Caco-2 (cell line): Measurements from ENCODE around the gene ADISSP. TPM values are rescaled to one million over a fixed set of nuclear protein-coding genes. Genes with fewer than 3 reads are reported as not detected.
A peak's percentile ranks its signal among the peaks of the same experiment; 100 is the strongest.

Experiments used
- BruUV-seq: library from RNA; stranded (reverse); fragments of 400-500 nt; replicated peaks from 2 replicates; lab custom pipeline; 2021; lab: Mats Ljungman, UMichigan
- CTCF ChIA-PET: fragments of 300-600 bp; sonication (Branson Sonifier 250); formaldehyde crosslinking; loops from one replicate; lab custom pipeline; 2022; ENCODE audit warnings: antibody characterized with exemption; lab: Charles Lee
- POLR2A ChIA-PET: fragments of 300-600 bp; sonication (Branson Sonifier 250); formaldehyde crosslinking; loops from one replicate; lab custom pipeline; 2022; ENCODE audit warnings: antibody characterized with exemption; lab: Charles Lee
- DNase-seq, 2 experiments: peaks; one replicate each; pipeline versions ENCODE4 v3.0.0 to v3.0.0-alpha.2; 2020 to 2022
- H3K27me3 ChIP-seq: replicated peaks from 2 replicates; pipeline ENCODE4 v1.6.0; 2011; ENCODE audit warnings: low read length; ENCODE audit not compliant: control insufficient read depth, insufficient read depth
- H3K36me3 ChIP-seq: 2 replicates; pipeline ENCODE4 v1.5.1; 2011; ENCODE audit warnings: low read length; ENCODE audit not compliant: control insufficient read depth, insufficient read depth
- H3K4me1 ChIP-seq: fragments of 250-450 bp; sonication (Bioruptor Pico); 2 replicates; pipeline ENCODE4 v1.5.1; 2020; ENCODE audit warnings: mild to moderate bottlenecking
- H3K4me3 ChIP-seq: 2 replicates; pipeline ENCODE4 v1.5.1; 2011; ENCODE audit warnings: low read depth, mild to moderate bottlenecking, control low read depth, low read length
- H3K9me3 ChIP-seq: fragments of 250-450 bp; sonication (Bioruptor Pico); 2 replicates; pipeline ENCODE4 v1.5.1; 2020; ENCODE audit warnings: mild to moderate bottlenecking, moderate library complexity
- H3K27ac Mint-ChIP-seq: one replicate; pipeline ENCODE4 v1.8.0; 2022; ENCODE audit warnings: mixed read lengths; ENCODE audit not compliant: unreplicated experiment
- H3K27me3 Mint-ChIP-seq: one replicate; pipeline ENCODE4 v1.8.0; 2022; ENCODE audit warnings: mixed read lengths; ENCODE audit not compliant: insufficient read depth, unreplicated experiment
- H3K36me3 Mint-ChIP-seq: one replicate; pipeline ENCODE4 v1.8.0; 2022; ENCODE audit warnings: mild to moderate bottlenecking, mixed read lengths; ENCODE audit not compliant: insufficient read depth, unreplicated experiment
- H3K4me1 Mint-ChIP-seq: one replicate; pipeline ENCODE4 v1.8.0; 2022; ENCODE audit warnings: low read depth, mixed read lengths; ENCODE audit not compliant: unreplicated experiment
- H3K4me3 Mint-ChIP-seq: one replicate; pipeline ENCODE4 v1.8.0; 2022; ENCODE audit warnings: mild to moderate bottlenecking, moderate library complexity, mixed read lengths; ENCODE audit not compliant: unreplicated experiment
- H3K9me3 Mint-ChIP-seq: one replicate; pipeline ENCODE4 v1.8.0; 2022; ENCODE audit warnings: mixed read lengths; ENCODE audit not compliant: unreplicated experiment
- intact Hi-C: fragments of 100-400 bp; cut with micrococcal nuclease; formaldehyde crosslinking; loops from one replicate; pipeline ENCODE4 v1.10.0; 2022; ENCODE audit not compliant: unreplicated experiment
- total RNA-seq: library from RNA; stranded (reverse); gene quantifications from 2 replicates; pipeline ENCODE4 v1.2.3, GENCODE V29; 2022
- TF ChIP-seq, protein P1 (sequence below), 2 experiments: fragments of 200-600 bp in 1 of 2; IDR thresholded peaks; 1 replicate in 1 of 2; 2 replicates in 1 of 2; pipeline versions ENCODE4 v1.5.1 to v1.8.0; 2011 to 2022; ENCODE audit warnings: antibody characterized with exemption in 1 of 2, control low read depth in 1 of 2, inconsistent platforms in 1 of 2, low read depth in 1 of 2, low read length in 1 of 2, mild to moderate bottlenecking in 1 of 2, moderate library complexity in 1 of 2; ENCODE audit not compliant: insufficient read depth in 1 of 2, severe bottlenecking in 1 of 2, unreplicated experiment in 1 of 2

The ADISSP gene
- total RNA-seq, 1 experiment from 2014 or later: 56.1 TPM

DNA sequence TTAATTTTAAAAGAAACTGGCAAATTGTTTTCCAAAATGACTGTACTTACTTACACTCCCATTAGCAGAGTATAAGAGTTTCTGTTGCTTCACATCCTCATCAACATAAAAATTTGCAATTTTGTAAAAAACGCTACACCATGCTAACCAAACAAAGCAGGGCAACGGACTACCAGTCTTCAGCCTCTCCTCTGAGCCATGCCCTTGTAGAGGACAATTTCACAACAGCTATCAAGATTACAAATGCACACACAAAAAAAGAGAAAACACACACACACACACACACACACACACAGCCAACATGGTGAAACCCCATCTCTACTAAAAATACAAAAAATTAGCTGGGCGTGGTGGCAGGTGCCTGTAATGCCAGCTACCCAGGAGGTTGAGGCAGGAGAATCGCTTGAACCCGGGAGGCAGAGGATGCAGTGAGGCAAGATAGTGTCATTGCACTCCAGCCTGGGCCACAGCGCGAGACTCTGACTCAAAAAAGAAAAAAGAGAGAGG, 4.1 kb upstream of the ADISSP start:
- Mint-ChIP-seq H3K4me3 (no peak overlapping the region), H3K4me1 (peaks cover 7% of the 10 kb centered on the region), H3K27ac (no peak overlapping the region), H3K9me3 (no peaks in the 10 kb centered on the region), H3K27me3 (no peaks in the 10 kb centered on the region), H3K36me3 (peaks cover 8% of the 10 kb centered on the region)
- intact Hi-C loops: no loop called here
- Histone ChIP-seq H3K4me3 (no peak overlapping the region), H3K36me3 (no peaks in the 10 kb centered on the region), H3K9me3 (no peaks in the 10 kb centered on the region), H3K27me3 (no peaks in the 10 kb centered on the region), H3K4me1 (peaks cover 8% of the 10 kb centered on the region)
- CTCF ChIA-PET: interaction anchor here (1.3 kb wide), 1 partner anchor 95 kb away, joined by 3 read pairs; no protein-coding TSS in a partner anchor
- no peak for DNase-seq
- no TSS peak for BruUV-seq
- TF ChIP-seq, protein P1, sequence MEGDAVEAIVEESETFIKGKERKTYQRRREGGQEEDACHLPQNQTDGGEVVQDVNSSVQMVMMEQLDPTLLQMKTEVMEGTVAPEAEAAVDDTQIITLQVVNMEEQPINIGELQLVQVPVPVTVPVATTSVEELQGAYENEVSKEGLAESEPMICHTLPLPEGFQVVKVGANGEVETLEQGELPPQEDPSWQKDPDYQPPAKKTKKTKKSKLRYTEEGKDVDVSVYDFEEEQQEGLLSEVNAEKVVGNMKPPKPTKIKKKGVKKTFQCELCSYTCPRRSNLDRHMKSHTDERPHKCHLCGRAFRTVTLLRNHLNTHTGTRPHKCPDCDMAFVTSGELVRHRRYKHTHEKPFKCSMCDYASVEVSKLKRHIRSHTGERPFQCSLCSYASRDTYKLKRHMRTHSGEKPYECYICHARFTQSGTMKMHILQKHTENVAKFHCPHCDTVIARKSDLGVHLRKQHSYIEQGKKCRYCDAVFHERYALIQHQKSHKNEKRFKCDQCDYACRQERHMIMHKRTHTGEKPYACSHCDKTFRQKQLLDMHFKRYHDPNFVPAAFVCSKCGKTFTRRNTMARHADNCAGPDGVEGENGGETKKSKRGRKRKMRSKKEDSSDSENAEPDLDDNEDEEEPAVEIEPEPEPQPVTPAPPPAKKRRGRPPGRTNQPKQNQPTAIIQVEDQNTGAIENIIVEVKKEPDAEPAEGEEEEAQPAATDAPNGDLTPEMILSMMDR (IDR thresholded peaks at IDR 0.05; ENCODE audit: insufficient read depth in 1 of 2, low read depth in 1 of 2, low read length in 1 of 2, severe bottlenecking in 1 of 2, unreplicated experiment in 1 of 2): no peak
- POLR2A ChIA-PET: no interaction called here

DNA sequence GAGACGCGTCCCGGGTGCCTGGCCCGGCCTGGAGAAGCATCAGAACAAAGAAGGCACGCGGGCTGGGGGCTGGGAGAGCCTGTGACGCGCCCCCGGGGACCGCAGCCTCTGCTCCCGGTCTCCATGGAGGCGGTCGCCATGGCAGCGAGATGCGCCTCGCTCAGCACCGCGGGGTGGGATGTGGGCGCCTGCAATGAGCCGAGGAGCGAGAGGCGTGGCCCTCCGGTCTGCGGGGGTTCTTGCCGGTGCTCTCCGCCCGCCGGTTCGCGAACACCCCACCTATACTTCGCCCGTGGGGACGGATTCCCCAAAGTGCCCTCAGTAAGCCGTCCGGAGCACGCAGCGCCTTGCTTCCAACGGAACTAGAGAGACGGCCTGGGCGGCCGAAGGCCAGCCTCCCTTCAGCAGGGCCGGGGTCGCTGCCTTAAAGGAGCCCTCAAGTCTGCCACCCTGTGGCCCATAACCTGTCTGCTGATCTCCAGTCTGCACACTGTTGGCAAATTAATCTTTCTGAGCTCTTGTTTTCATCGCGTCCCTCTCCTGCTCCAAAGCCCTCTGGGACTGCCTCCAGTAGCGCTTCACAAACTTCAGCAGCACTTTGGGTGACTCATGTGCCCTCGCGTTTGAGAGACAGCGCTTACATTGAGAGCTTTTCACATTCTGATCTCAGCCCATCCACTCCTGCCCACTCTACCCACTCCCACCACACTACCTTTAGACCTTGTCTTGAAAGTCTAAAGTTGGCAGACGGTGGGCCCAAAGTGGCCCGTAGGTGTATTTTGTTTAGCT, 983 bp upstream of the ADISSP start:
- Mint-ChIP-seq H3K4me1 (peaks cover 7% of the 10 kb centered on the region), H3K36me3 (peaks cover 8% of the 10 kb centered on the region), H3K9me3 (no peaks in the 10 kb centered on the region), H3K27me3 (no peaks in the 10 kb centered on the region), H3K27ac (peak overlapping the region; percentile 90), H3K4me3 (peak overlapping the region; percentile 90)
- TF ChIP-seq, protein P1 (IDR thresholded peaks at IDR 0.05; ENCODE audit: insufficient read depth in 1 of 2, low read depth in 1 of 2, low read length in 1 of 2, severe bottlenecking in 1 of 2, unreplicated experiment in 1 of 2): peak; percentile 54 to 83
- ChIA-PET POLR2A (interaction anchor here (0.5 to 1.9 kb wide), 6 partner anchors 13 to 92 kb away, joined by 3 to 11 read pairs (median 5); partner anchors contain the start of genes CDC25B, CENPB and SPEF1), CTCF (interaction anchor here (0.5 to 3.8 kb wide), 24 partner anchors 8 to 427 kb away, joined by 3 to 49 read pairs (median 8); partner anchors contain the start of genes AP5S1, CENPB, SIGLEC1 and SPEF1)
- no peaks in the 10 kb centered on the region for H3K27me3 ChIP-seq
- no peaks in the 10 kb centered on the region for H3K36me3 ChIP-seq
- peaks cover 11% of the 10 kb centered on the region for H3K4me1 ChIP-seq
- peak overlapping the region; percentile 91 for H3K4me3 ChIP-seq
- peak; percentile 88 to 89 for DNase-seq
- H3K9me3 ChIP-seq: no peaks in the 10 kb centered on the region
- TSS peak; percentile 68 for BruUV-seq
- intact Hi-C loops: loop anchor here (1.0 to 2.0 kb wide), 4 partner anchors 13 to 92 kb away; partner anchors contain the start of gene SPEF1

DNA sequence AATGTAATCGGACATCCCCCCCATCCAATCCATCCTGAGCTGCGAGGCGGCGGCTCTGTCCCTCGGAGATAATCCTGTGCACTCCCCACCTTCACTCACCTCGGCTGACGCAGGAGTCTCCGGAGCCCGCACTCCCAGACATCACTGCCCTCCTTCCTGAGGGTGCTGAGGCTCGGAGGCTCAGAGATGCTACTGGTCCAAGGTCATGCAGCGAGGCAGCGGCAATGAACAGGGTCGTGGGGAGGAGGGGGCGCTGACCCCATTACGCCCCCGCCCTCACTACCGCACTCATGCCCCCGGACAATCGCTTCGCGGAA, 485 bp downstream of the ADISSP start:
- Histone ChIP-seq H3K9me3 (no peaks in the 10 kb centered on the region), H3K36me3 (no peaks in the 10 kb centered on the region), H3K4me1 (peaks cover 11% of the 10 kb centered on the region), H3K27me3 (no peaks in the 10 kb centered on the region), H3K4me3 (peak overlapping the region; percentile 91)
- no peaks in the 10 kb centered on the region for H3K9me3 Mint-ChIP-seq
- ChIA-PET POLR2A (interaction anchor here (0.5 to 1.6 kb wide), 7 partner anchors 13 to 90 kb away, joined by 3 to 10 read pairs (median 5); partner anchors contain the start of genes CENPB and SPEF1), CTCF (interaction anchor here (0.8 to 3.8 kb wide), 13 partner anchors 10 to 408 kb away, joined by 3 to 49 read pairs (median 9); partner anchors contain the start of genes CENPB and SPEF1)
- peak overlapping the region; percentile 90 for H3K4me3 Mint-ChIP-seq
- TF ChIP-seq, protein P1 (IDR thresholded peaks at IDR 0.05; ENCODE audit: insufficient read depth in 1 of 2, low read depth in 1 of 2, low read length in 1 of 2, severe bottlenecking in 1 of 2, unreplicated experiment in 1 of 2): no peak
- intact Hi-C loops: no loop called here
- H3K27me3 Mint-ChIP-seq: no peaks in the 10 kb centered on the region
- TSS peak; percentile 59 for BruUV-seq
- DNase-seq: no peak
- peaks cover 7% of the 10 kb centered on the region for H3K4me1 Mint-ChIP-seq
- peak overlapping the region; percentile 70 for H3K27ac Mint-ChIP-seq
- H3K36me3 Mint-ChIP-seq: peaks cover 8% of the 10 kb centered on the region
